Measurements from ENCODE around the gene BAZ1B.
"Not testable (repeated sequence)": the region's sequence is repeated elsewhere in the genome, so short reads cannot be mapped to it uniquely, and the experiment has no call there.

BAZ1B gene

DNA sequence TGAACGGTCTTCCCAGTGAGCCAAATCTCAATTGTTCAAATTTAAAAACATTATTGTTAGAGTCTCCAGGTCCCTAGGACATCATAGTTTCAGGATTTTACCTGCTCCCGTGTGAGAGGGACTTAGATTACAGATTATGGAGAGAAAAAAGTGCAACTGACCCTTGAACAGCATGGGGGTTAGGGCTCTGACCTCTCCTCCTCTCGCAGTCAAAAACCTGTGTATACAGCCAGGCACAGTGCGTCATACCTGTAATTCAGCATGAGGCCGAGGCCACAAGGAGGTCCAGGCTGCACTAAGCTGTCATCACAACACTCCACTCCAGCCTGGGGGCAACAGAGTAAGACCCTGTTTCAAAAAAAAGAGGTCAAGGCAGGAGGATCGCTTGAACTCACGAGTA, 25.5 kb downstream of the BAZ1B start:
- Histone ChIP-seq H3K4me3 (ENCODE audit: low read depth, low read length) (no peak overlapping the region), H3K27ac (ENCODE audit: extremely low read depth, low read depth, low read length) (no peak overlapping the region), H3K9me3 (ENCODE audit: control insufficient read depth, insufficient read depth, low read depth, low read length) (no peaks in the 10 kb centered on the region), H3K36me3 (ENCODE audit: control insufficient read depth in 2 of 2, insufficient read depth in 1 of 2, low read length in 2 of 2) (peaks cover 76 to 91% of the 10 kb centered on the region in 2 experiments), H3K4me1 (ENCODE audit: control insufficient read depth, insufficient read depth, low read length) (no peaks in the 10 kb centered on the region)
- ChIA-PET POLR2A (no interaction called here), CTCF (interaction anchor here (0.6 to 0.9 kb wide), 2 partner anchors 11 to 86 kb away, joined by 3 to 4 read pairs; no protein-coding TSS in a partner anchor)
- TF ChIP-seq, protein P1, sequence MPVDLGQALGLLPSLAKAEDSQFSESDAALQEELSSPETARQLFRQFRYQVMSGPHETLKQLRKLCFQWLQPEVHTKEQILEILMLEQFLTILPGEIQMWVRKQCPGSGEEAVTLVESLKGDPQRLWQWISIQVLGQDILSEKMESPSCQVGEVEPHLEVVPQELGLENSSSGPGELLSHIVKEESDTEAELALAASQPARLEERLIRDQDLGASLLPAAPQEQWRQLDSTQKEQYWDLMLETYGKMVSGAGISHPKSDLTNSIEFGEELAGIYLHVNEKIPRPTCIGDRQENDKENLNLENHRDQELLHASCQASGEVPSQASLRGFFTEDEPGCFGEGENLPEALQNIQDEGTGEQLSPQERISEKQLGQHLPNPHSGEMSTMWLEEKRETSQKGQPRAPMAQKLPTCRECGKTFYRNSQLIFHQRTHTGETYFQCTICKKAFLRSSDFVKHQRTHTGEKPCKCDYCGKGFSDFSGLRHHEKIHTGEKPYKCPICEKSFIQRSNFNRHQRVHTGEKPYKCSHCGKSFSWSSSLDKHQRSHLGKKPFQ (tag by site-specific recombination; IDR thresholded peaks at IDR 0.05): no peak
- TF ChIP-seq OSR2 (tag by site-specific recombination; IDR thresholded peaks at IDR 0.05) (no peak), ZNF362 (tag by site-specific recombination; IDR thresholded peaks at IDR 0.05) (no peak)
- TF ChIP-seq, protein P2, sequence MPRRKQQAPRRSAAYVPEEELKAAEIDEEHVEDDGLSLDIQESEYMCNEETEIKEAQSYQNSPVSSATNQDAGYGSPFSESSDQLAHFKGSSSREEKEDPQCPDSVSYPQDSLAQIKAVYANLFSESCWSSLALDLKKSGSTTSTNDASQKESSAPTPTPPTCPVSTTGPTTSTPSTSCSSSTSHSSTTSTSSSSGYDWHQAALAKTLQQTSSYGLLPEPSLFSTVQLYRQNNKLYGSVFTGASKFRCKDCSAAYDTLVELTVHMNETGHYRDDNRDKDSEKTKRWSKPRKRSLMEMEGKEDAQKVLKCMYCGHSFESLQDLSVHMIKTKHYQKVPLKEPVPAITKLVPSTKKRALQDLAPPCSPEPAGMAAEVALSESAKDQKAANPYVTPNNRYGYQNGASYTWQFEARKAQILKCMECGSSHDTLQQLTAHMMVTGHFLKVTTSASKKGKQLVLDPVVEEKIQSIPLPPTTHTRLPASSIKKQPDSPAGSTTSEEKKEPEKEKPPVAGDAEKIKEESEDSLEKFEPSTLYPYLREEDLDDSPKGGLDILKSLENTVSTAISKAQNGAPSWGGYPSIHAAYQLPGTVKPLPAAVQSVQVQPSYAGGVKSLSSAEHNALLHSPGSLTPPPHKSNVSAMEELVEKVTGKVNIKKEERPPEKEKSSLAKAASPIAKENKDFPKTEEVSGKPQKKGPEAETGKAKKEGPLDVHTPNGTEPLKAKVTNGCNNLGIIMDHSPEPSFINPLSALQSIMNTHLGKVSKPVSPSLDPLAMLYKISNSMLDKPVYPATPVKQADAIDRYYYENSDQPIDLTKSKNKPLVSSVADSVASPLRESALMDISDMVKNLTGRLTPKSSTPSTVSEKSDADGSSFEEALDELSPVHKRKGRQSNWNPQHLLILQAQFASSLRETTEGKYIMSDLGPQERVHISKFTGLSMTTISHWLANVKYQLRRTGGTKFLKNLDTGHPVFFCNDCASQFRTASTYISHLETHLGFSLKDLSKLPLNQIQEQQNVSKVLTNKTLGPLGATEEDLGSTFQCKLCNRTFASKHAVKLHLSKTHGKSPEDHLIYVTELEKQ (tag by site-specific recombination; IDR thresholded peaks at IDR 0.05; ENCODE audit: borderline replicate concordance): no peak

DNA sequence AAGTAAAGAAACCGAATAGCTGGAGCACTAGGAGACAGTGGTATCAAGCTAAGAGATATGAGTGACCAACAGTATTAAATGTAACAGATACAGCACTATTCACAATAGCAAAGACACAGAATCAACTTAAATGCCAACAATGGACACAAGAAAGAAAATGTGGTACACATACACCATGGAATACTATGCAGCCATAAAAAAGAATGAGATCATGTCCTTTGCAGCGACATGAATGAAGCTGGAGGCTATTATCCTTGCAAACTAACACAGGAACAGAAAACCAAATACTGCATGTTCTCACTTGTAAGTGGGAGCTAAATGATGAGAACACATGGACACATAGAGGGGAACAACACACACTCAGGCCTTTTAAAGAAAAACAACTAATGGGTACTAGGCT, 26.6 kb downstream of the BAZ1B start:
- POLR2A ChIA-PET; H3K27ac ChIP-seq (ENCODE audit: extremely low read depth, low read depth, low read length); H3K4me1 ChIP-seq (ENCODE audit: control insufficient read depth, insufficient read depth, low read length); H3K9me3 ChIP-seq (ENCODE audit: control insufficient read depth, insufficient read depth, low read depth, low read length); H3K4me3 ChIP-seq (ENCODE audit: low read depth, low read length): not testable (repeated sequence)
- H3K36me3 ChIP-seq (ENCODE audit: control insufficient read depth in 2 of 2, insufficient read depth in 1 of 2, low read length in 2 of 2): peaks cover 83 to 92% of the 10 kb centered on the region in 2 experiments
- CTCF ChIA-PET: interaction anchor here (0.6 to 0.8 kb wide), 3 partner anchors 9 to 111 kb away, joined by 3 to 4 read pairs (median 3); no protein-coding TSS in a partner anchor
- peak; percentile 99 for TF ChIP-seq ZNF146 (tag by site-specific recombination; IDR thresholded peaks at IDR 0.05)
- TF ChIP-seq, protein P3, sequence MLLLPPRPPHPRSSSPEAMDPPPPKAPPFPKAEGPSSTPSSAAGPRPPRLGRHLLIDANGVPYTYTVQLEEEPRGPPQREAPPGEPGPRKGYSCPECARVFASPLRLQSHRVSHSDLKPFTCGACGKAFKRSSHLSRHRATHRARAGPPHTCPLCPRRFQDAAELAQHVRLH (tag by site-specific recombination; IDR thresholded peaks at IDR 0.05): peak; percentile 59; the same call in 1 of the 2 replicates
- TF ChIP-seq, protein P4, sequence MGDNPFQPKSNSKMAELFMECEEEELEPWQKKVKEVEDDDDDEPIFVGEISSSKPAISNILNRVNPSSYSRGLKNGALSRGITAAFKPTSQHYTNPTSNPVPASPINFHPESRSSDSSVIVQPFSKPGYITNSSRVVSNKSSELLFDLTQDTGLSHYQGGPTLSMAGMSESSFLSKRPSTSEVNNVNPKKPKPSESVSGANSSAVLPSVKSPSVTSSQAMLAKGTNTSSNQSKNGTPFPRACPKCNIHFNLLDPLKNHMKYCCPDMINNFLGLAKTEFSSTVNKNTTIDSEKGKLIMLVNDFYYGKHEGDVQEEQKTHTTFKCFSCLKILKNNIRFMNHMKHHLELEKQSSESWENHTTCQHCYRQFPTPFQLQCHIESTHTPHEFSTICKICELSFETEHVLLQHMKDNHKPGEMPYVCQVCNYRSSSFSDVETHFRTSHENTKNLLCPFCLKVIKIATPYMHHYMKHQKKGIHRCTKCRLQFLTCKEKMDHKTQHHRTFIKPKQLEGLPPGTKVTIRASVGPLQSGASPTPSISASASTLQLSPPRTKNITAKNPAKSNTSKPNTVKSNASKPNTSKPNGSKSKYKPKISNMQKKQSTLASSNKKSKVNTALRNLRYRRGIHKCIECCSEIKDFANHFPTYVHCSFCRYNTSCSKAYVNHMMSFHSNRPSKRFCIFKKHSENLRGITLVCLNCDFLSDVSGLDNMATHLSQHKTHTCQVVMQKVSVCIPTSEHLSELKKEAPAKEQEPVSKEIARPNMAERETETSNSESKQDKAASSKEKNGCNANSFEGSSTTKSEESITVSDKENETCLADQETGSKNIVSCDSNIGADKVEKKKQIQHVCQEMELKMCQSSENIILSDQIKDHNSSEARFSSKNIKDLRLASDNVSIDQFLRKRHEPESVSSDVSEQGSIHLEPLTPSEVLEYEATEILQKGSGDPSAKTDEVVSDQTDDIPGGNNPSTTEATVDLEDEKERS (tag by site-specific recombination; IDR thresholded peaks at IDR 0.05): peak; percentile 89

GRCh38 chr7:73489976-73490375, 32.1 kb downstream of the BAZ1B start:
- H3K27ac ChIP-seq (ENCODE audit: extremely low read depth, low read depth, low read length): no peak overlapping the region
- no peaks in the 10 kb centered on the region for H3K4me1 ChIP-seq (ENCODE audit: control insufficient read depth, insufficient read depth, low read length)
- H3K36me3 ChIP-seq (ENCODE audit: control insufficient read depth in 2 of 2, insufficient read depth in 1 of 2, low read length in 2 of 2): peaks cover 84 to 91% of the 10 kb centered on the region in 2 experiments
- no peaks in the 10 kb centered on the region for H3K9me3 ChIP-seq (ENCODE audit: control insufficient read depth, insufficient read depth, low read depth, low read length)
- CTCF ChIA-PET: interaction anchor here (0.6 to 1.0 kb wide), 2 partner anchors 16 to 38 kb away, joined by 3 read pairs; no protein-coding TSS in a partner anchor
- H3K4me3 ChIP-seq (ENCODE audit: low read depth, low read length): no peak overlapping the region
- POLR2A ChIA-PET: interaction anchor here (0.6 to 1.3 kb wide), 2 partner anchors 33 to 107 kb away, joined by 3 to 5 read pairs; partner anchors contain the start of gene BAZ1B
- TF ChIP-seq ZNF140 (tag by site-specific recombination; IDR thresholded peaks at IDR 0.05): no peak
- TF ChIP-seq, protein P5, sequence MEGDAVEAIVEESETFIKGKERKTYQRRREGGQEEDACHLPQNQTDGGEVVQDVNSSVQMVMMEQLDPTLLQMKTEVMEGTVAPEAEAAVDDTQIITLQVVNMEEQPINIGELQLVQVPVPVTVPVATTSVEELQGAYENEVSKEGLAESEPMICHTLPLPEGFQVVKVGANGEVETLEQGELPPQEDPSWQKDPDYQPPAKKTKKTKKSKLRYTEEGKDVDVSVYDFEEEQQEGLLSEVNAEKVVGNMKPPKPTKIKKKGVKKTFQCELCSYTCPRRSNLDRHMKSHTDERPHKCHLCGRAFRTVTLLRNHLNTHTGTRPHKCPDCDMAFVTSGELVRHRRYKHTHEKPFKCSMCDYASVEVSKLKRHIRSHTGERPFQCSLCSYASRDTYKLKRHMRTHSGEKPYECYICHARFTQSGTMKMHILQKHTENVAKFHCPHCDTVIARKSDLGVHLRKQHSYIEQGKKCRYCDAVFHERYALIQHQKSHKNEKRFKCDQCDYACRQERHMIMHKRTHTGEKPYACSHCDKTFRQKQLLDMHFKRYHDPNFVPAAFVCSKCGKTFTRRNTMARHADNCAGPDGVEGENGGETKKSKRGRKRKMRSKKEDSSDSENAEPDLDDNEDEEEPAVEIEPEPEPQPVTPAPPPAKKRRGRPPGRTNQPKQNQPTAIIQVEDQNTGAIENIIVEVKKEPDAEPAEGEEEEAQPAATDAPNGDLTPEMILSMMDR (tag by site-specific recombination; IDR thresholded peaks at IDR 0.05): no peak
- no peak for TF ChIP-seq ZNF394 (tag by site-specific recombination; IDR thresholded peaks at IDR 0.05; ENCODE audit: borderline replicate concordance)
- no peak for TF ChIP-seq SP2 (tag by site-specific recombination; IDR thresholded peaks at IDR 0.05)
- no peak for TF ChIP-seq ZSCAN5A (tag by site-specific recombination; IDR thresholded peaks at IDR 0.05)
- no peak for TF ChIP-seq ZNF366 (tag by site-specific recombination; conservative IDR thresholded peaks at IDR 0.05)
- TF ChIP-seq, protein P6, sequence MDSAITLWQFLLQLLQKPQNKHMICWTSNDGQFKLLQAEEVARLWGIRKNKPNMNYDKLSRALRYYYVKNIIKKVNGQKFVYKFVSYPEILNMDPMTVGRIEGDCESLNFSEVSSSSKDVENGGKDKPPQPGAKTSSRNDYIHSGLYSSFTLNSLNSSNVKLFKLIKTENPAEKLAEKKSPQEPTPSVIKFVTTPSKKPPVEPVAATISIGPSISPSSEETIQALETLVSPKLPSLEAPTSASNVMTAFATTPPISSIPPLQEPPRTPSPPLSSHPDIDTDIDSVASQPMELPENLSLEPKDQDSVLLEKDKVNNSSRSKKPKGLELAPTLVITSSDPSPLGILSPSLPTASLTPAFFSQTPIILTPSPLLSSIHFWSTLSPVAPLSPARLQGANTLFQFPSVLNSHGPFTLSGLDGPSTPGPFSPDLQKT (IDR thresholded peaks at IDR 0.05; ENCODE audit: borderline replicate concordance, low read depth, low read length): no peak
- no peak for TF ChIP-seq WT1 (tag by site-specific recombination; IDR thresholded peaks at IDR 0.05)

All from HEK293 (cell line).